T-helper 22 cell (primary cell): Measurements from ENCODE around the gene MPG.

Experiments used
- DNase-seq: peaks from one replicate; pipeline ENCODE4 v3.0.0-alpha.2; 2020; ENCODE audit warnings: low read depth

The MPG gene

DNA sequence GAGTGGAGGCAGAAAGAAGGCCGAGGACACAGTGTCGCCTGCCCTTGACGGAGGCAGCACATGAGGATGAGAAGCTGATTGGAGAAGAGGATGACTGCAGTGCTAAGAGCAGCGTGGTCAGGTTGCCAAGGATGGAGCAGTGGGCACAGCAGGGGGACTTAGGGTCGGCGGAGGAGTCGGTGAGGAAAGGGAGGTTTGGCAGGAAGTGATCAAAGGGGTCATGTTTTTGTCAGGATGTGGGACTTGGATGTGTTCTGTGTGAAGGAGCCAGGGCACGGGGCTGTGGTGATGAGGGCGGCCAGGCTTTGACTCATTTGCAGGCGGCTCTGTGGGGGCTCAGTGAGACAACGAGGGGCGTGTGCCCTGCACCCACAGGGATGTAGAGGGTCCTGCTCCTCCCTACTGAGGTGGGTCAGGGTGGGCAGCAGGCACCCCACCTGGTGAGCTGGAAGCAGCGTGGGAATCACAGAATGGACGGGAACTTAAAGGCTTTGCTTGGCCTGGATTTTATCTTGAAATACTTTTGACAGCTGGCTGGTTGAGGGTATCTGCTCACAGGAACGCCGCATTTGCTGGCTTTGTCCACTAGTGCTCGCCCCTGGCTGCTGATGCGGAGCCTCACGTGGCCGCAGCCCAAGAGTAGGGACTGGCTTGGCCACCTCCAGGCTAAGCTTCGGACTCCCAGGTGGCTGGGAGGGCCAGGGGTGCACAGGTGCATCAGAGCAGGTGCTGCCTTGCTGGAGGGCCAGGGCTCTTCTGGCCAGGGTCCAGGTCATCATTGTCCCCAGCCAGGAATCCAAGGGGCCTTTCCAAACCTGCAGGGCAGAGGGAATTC, 6.0 kb downstream of the MPG start:
- DNase-seq: no peak

DNA sequence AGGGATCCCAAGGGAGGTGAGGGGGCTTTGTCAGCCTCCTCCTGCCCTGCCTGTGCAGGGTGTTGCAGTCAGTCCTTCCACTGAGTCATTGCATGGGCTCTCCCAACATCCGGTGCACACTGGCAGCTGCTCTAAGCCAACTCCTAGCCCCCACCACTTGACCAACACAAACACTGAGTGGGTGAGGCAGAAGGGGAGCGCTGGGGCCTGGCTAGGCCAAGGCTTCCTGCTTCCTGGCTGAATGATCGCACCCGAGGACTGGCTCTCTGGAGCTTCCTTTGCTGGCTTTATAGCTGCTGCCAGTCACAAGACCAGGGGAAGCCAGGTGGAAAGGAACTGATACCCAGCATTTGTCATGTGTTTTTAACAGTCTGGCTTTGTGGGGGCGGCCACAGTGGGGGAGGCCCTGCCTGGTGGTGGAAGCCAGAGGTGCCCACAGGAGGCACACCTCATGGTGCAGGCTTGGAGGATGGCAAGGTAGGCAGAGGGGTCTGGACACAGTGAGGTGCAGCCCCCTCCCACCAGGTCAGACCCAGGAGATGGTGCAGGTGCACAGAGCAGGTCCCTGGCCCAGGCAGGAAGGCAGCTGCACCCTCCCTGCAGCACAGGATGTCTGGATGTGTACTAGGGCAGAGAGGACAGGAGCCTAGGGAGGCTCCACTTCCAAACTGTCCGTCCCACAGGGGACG, 6.8 kb downstream of the MPG start:
- no peak for DNase-seq

DNA sequence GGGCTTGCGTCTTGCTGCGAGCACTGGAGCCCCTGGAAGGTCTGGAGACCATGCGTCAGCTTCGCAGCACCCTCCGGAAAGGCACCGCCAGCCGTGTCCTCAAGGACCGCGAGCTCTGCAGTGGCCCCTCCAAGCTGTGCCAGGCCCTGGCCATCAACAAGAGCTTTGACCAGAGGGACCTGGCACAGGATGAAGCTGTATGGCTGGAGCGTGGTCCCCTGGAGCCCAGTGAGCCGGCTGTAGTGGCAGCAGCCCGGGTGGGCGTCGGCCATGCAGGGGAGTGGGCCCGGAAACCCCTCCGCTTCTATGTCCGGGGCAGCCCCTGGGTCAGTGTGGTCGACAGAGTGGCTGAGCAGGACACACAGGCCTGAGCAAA, 7.4 kb downstream of the MPG start:
- no peak for DNase-seq

DNA sequence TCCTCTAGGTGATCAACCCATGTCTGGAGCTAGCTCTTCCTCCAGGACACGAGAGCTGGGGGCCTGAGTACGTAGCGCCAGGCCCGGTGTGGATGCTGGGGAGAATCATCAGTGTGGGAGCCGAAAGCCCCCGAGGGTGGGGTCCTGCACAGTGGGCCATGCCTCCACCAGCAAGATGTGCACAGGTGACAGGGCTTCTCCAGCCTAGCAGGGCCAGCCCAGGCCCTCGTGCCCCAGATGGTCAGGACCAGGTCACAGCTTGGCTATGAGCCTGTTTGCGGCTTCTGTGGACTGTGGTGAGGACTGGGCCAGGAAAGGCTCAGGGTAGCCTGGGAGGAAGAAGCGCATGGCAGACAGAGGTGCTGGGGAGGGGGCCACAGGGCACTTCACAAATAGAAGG, 7.8 kb downstream of the MPG start:
- DNase-seq: no peak

DNA sequence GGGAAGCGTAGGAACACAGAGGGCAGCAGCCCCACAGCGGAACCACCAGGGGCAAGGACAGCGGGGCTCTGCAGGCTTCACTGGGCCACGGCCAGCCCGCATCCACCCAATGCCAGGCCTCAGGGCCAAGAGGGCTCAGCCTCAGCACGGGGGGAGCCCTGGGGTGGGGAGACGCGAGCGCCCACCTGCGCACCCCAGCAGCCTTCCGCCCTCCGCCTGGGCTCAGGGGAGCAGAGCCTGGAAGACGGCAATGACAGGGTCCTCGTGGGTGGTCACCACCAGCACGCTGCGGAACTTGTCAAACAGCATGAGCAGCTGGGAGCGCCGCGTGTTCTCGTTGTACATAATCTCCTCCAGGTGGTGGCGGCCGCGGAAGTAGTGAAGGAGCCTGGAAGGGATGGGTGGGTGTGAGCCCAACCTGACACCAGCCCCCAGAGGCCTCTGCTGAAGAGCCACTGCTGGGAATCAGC, 8.5 kb downstream of the MPG start:
- DNase-seq: no peak

DNA sequence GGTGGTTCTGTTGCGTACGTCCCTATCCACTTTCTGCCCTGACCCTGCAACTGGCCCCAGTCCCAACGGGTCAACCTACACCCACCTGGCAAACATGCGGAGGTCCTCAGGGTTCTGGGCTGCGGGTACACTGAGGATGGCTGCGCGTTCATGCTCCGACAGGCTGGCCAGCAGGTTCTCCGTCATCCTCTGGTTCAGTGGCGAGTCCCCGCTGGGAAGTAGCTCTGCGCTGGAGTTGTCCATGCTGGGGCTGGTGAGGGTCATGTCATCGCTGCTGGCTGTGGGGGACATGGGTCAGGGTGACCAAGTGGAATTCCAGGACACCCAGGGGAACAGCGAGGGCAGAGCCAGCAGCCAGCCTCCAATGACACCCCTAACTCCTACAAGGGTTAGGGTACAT, 10.6 kb downstream of the MPG start:
- no peak for DNase-seq

DNA sequence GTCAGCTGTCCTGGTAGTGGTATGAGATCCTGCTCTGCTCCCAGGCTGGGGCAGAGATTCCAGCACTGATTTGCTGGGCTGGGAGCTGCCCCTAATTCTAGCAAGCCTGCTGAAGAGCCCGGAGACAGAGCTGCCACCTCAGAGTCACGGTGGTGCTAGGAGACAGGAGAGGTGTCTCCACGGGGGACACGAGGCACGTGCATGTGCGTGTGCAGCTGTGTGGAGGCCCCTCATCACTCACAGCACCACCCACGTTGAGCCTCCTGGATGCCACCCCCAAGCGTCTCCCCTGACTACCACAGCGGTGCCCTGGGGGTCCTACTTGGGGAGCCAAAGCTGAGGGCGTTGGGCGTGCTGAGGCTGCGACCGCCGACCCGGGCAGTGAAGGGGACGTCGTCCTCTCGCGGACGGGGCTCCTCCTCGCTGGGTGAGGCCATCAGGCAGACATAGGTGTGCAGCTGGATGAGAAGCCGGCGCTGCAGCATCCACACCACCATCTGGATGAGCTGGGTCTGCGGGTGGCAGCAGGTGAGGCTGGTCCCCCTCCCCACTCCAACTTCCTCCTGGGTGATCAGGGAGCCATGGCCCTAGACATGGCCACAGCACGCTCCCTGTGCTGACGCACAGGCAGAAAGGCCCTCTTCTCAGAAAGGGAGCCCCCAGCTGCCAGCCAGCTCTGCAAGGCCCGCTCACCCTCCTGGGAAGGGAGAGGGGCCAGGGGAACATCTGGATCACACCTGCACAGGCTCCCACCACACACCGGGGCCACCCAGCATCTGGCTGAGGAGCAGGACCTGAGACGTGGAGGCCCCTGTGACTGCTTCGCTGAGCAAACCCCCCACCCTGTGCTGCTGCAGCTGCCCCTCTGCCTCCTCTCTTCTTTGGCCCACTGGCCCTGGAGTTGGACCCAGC, 11.6 kb downstream of the MPG start:
- DNase-seq: no peak

DNA sequence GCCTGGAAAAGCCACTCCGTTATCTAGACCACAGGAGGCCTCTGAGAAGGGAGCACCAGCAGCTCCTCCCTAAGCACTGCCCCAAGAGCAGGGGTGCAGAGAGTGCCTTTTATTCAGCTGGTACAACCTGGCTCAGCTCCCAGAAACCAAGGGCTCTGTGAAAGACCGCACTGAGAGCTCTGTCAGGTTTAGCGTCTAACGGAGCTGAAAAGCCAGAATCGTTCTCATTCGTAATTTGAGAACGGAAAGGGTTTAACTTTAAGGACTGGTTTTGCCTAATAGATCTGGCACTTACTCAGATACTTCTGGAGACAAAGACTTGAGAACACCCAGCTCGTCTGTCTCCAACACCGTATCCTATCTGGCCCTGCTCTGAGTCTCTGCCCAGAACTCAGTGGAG, 13.5 kb downstream of the MPG start:
- DNase-seq: no peak

DNA sequence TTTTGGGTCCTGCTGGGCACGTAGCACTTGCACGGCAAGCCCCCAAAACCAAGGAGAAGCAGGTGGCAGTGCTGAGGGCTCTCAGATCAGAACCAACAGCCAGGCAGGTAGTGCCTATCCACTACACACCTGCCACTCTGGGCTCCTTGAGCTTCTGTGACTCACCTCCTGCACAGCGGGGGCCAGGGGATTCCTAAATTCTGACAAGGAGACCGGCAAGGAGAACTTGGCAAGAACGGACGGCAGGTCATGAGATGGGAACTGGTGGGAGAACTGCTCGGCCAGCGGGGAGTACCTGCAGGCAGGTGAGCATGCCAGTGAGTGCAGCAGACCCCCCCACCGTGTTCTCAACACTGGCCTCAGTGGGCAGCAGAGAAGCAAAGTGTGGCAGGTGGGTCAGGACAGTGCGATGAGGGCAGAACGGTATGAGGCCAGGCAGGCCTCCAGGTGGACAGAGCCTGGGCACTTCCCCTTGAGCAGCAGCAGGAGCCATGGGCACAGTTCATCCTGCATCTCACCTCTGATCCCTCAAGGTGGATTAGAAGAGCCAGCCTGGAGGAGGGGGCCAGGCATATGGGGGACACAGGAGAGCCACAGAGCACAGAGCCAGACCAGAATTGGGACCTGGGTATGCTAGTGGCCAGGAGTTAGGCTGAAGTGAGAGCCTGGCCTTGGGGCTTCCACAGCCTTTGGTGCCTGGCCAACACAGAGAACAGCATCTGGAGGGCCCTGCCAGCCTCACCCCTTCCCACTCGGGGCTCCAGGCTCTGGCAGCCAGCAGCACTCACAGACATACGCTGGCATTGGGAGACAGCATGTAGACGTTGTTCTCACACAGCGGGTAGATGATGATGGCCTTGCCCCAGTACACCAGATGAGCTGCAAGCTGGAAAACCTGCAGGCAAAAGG, 14.7 kb downstream of the MPG start:
- DNase-seq: no peak

DNA sequence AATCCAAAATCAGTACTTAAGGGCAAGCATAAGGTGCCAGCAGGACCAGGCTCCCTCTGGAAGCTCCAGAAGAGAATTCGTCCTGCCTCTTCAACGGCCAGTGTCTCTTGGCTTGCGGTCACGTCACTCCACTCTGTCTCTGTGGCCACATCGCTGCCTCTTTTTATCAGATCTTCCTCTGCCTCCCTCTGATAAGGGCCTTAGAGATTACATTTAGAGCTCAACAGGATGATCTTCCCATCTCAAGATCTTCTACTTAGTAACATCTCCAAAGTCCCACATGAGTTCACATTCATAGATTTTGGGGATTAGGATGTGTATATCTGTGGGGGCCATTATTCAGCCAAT, 16.9 kb downstream of the MPG start:
- no peak for DNase-seq

DNA sequence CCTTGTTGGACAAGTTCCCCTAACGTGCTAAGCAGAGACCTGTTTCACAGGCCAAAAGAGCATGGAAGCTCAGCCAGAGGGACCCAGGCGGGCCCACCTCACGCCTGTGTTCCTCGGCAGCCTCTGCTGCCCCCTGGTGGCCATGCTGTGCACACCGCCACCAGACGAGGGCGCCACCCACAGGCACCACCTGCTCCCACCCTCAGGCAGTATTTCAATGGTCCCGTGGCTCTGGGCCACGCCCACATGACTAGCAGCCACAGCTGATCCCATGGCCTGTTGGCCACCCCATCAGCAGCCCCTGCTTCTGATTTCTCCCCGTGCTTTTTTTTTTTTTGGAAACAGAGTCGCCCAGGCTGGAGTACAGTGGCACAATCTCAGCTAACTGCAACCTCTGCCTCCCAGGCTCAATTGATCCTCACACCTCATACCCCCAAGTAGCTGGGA, 18.9 kb downstream of the MPG start:
- DNase-seq: peak; percentile 70

DNA sequence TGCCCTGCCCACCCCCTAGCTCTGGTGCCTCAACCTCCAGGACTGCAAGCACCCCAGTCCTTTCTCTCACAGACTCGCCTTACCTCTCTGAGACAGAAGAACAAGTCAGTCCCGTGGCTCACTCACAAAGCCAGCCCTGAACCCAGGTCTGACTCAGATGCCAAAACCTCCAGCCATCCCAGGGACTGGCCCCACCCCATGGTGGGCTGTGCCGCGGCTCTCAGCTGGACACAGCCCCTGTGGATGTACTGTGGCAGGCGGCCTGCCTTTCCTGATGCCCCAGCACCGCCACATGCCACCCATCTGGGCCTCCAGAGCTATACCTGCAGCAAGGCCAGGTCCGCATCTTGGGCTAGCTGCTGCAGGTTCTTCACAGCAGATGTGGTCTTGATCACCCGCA, 19.8 kb downstream of the MPG start:
- no peak for DNase-seq

DNA sequence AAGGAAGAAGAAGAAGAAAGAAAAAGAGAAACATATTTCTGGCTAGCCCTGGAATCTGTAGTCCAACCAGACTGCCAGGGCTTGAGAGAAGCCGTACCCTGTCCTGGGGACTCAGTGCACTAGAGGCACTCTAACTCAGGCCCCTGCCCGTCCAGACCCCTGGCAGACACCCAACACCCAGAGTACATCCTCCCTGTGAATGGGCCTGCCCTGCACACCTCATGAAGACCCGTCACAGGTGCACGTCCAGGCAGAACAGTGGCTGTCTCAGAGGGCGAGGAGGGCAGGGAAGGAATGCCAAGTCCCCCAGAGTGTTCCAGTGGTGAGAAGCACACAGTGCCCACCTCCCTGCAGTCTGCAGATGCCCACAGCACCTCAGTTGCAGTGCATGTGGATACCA, 23.0 kb downstream of the MPG start:
- no peak for DNase-seq

DNA sequence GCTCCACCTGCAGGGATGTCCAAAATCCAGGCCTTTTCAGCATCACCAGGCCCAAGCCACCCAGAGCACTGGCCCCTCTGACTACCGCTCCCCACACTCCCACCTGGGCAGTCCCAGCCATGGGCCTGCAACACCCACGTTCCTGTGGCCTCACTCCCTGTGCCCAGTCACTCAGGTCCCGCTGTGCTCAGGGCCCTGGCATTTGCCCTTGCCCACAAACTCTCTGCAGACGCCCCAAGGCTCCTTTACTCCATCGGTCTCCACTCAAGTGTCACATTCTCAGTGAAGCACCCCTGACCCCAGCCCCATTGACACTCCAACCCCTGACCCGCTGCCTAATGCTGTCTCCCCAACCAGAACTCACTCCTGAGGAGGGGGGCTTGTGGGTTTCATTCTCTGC, 23.6 kb downstream of the MPG start:
- no peak for DNase-seq

DNA sequence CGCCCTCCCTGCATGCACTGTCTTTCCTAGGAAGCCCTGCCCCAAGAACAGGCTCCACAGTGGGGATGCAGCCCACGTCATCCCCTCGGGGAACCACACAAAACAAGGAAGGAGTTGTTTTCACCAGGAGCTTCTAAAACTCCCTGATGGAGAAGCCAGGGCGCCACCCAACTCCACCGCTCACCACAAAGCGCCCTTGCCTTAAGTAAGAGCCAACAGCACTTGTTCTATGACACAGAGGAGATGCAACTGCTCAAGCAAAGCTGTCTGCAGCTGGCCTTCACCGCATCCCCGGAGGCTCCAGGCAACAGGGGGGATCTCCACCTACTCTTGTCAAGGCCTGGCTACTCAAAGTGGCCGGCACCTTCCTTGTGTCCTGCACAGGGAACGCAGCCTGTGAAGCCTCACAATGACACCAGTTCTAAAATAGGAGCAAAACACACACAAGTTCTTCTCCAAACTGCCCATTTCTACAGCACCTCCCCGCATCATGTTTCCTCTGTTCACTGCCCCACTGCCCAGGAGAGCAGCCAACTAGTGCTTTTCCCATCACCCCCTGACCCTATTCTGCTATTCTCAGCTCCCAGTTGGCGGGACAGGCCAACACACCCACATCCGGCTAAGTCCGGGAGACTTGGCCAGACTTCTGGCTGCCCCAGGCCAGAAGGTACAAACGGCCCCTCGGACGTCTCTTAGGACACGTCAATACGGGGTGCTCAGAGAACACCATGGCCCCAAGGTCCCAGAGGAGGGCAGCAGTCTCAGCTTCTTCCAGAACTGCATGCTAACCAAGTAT, 24.2 kb downstream of the MPG start:
- no peak for DNase-seq

DNA sequence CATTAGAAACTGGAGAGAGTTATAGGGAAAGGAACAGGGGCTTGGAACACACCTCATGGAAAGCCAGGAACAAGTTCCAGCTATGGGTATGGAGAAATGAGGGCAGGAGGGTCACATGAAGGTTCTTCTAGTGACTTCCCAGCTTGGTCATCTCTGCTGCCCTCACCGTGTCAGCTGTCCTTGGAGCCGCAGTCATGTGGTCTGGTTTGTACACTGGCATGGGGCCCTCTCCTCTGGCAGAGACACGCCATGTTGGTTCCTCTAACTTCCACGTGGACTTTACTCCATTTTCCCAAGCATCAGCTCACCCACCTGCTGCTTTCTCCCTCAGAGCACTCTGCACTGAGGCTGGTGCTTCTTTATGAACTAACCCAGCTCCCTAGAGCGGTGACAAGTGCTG, 26.3 kb downstream of the MPG start:
- DNase-seq: no peak

DNA sequence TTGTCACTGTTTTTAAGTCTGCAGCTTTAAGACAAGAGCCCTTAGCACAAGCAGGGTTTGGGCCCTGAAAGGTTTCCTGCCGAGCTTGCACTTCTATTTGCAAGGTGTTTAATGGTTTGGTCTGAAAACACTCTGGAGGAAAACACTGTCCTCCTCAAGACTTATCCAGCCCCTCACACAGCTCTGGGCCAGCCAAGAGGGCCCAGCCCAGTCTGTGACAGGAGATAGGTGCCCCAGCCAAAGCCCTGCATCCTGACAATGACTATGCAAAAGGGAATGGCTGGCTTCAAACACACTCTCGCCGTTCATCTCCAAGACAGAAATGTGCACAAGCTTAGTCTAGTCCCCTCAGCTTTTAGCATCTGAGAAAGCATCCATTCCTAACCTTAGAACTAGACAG, 26.9 kb downstream of the MPG start:
- DNase-seq: no peak

DNA sequence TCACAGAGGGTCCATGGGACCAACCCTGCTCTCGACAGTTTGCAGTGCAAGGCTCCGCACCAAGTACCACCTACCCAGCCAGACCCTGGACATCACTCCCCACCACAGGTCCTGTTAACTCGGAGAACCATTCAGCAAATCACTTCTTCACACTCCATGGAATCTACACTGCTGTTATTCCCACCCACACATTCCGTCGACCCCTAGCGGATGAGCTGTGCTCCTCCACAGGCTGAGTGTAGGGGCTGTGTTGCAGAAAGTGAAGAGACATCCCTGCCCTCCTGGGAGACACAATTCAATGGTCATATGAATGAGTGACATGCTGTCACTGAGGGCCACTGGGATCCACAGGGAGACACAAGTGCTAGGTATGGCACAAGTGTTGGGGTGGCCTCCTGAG, 27.5 kb downstream of the MPG start:
- DNase-seq: no peak

DNA sequence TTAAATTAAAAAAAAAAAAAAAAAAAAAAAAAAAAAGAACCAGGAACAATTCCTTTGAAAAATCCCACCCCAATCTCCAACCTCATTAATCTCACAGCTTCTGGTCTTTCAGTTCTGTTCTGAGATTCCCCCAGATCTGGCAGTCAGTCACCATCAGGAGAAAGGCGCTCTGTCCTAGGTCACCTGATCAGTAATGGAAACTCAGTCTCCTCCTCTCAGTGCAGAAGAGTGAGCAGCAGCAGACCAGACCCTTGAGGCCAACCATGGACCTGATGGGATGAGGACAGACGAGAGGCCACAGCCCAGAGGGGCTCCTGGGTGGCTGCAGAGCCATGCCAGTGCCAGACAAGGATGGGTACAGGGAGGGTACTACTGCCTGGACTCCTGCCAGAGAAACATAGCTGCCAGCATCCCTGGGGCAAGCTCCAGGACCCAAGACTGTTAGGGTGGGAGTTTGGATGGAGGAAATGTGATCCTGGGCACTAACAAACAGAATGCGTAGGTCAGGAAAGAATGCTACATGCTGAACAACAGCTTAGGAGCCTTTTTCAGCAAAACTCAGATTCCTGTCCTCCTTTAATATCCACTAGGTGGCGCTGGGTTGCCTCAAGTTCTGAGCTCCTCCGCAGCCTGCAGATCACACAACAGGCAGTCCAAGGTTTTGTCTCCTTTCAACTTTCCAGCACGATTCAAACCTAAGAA, 28.7 kb downstream of the MPG start:
- DNase-seq: peak; percentile 9

DNA sequence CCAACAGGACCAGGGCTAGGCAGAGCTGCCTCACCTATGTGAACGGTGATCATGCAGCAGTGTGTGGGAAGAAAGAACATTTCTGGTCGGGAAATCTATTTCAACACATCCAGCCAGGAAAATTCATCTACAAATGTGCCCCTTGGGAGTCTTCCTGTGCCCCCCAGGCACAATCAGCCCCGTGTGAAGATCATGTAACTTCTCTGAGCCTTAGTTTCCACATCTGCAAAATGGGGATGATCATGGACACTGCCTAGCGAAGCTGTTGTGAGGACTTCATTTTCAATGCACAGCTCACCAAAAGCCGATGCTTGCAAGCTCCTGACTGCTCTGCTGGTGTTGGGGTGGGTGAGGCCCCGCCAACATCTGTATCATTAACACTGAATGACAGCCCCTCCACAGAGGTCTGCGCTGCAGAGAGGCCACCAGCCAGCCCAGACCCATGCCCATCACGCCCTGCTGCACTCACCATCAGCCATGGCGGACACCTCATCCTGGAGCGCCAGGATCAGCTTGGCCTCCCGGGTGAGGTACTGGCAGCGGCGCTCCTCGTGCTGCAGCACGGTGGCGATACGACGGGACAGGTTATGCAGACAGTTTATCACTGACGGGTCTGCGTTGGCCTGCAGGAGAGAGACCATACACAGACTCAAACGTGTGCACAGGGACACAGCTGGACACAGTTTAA, 34.3 kb downstream of the MPG start:
- no peak for DNase-seq
